ENCODE measurements around the gene FBP1.
"Not testable (repeated sequence)": the region's sequence is repeated elsewhere in the genome, so short reads cannot be mapped to it uniquely, and the experiment has no call there.

FBP1 gene

DNA sequence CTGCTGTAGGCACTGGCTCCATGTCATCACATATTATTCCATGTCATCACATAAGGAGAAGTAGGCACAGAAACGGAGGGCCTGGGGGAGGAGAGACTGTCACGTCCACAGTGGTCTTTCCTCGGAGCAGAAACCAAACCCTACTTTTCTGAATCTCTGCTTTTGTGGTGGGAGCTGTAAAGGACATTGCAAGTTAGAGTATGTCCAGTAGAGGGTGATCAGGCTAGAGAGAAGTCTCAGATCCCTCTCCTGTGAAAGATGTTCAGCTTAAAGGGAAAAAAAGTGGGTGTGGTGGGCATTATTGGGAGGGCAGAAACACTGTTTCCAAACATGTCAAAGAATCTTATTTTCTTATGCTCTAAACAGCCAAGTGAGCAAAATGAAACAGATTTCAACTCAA is 26.3 kb downstream of the FBP1 start:
- DNase-seq (ENCODE audit: low read depth in 2 of 2): no peak

DNA sequence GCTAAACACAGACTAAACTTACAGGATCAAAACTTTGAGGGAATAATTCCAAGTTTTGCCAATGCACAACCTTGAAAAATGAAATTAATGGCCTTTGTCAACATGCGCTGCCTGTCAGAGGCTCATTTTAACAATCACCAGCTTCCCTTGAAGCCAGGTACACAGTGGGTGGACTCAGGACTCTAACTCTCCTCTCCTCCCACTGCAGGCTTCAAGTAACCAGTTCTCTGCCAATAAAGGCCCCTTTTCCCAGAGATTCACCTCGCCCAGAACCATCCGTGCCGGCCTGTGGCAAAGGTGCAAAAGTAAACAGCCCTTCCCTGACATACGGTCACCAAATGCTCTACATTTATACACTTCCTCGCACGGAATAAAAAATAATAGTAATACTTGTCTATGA is 27.2 kb downstream of the FBP1 start:
- DNase-seq (ENCODE audit: low read depth in 2 of 2): no peak

DNA sequence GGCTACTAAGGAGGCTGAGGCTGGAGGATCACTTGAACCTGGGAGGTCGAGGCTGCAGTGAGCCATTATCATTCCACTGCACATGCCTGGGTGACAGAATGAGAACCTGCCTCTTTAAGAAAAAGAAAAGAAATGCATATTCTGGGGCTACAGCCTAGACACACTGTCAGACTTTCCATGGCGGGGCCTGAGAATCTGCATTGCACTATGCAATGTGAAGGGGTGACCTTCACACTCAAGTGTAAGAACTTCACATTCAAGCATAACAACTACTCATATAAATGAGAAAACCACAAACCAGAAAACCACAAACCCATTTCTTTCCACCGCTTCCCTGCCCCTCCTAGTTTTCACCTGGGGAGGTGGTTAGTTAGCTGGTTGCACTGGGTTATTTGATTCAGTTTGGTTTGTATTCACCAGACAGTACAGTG is 27.7 kb downstream of the FBP1 start:
- peak; percentile 49 to 55 for DNase-seq (ENCODE audit: low read depth in 2 of 2)

DNA sequence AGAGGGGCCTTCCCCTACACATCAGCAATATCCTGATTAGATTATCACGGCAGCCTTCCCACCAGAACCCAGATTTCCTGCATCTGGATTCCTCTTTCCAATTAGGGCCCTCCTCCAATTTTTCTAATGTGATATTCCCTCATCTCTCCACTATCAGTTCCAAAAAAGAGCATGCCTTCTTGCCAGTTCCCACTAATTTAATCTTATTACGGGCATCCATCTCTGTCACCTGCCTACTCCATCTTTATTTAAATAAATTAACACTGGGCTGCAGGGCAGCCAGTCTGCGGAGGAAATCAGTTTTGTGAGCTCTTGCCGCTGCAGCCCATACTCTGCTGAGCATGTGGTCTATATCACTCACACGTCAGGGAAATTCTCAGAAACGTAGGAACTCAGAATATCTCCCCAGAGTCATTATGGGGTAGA is 29.1 kb downstream of the FBP1 start:
- DNase-seq (ENCODE audit: low read depth in 2 of 2): no peak

DNA sequence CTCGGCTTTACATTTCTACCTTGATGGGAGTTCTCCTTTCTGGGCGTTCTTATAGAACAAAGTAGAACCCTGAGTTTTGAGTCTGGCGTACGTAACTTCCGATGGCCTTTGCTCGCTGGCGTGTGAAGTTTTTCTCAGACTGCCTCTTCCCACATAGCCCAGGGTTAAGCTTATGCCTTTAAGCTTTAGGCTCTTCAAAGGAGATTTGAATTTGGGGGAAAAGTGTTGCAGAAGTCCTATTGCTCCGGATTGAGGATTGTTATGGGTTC is 32.0 kb downstream of the FBP1 start:
- no peak for DNase-seq (ENCODE audit: low read depth in 2 of 2)

DNA sequence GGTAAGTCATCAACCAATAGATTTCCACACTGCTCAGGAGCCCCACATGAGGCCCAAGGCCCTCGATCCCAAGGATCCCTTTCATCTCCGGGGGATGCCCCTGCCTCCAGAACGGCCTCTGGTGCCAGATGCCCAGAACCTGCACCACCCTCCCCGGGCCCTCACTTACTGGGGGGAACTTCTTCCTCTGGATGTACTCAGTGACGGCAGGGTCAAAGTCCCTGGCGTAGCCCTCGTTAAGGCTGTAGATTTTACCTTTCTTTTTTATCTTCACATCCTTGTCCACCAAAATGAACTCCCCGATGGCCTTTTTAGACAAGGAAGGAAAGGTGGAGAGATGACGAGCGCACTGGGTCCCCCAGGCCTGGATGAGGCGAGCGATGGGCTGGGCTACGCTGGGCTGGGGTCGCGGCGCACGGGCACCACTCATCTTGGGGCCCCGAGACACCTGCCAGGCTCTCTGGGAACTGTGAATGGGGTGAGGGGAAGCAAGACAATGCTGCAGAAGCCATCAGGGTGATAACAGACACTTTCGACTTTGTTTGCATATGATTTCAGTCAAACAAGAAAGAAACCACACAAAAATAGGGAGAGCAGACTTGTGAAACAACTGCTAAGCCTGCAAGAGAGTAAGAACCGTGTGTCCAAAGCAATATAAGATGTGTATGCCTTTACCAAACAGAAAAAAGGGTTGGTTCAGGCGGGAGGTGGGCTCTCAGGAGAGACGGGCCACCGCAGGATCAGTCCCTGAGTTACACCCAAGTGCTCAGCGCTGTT is 32.5 kb downstream of the FBP1 start:
- DNase-seq (ENCODE audit: low read depth in 2 of 2): no peak

DNA sequence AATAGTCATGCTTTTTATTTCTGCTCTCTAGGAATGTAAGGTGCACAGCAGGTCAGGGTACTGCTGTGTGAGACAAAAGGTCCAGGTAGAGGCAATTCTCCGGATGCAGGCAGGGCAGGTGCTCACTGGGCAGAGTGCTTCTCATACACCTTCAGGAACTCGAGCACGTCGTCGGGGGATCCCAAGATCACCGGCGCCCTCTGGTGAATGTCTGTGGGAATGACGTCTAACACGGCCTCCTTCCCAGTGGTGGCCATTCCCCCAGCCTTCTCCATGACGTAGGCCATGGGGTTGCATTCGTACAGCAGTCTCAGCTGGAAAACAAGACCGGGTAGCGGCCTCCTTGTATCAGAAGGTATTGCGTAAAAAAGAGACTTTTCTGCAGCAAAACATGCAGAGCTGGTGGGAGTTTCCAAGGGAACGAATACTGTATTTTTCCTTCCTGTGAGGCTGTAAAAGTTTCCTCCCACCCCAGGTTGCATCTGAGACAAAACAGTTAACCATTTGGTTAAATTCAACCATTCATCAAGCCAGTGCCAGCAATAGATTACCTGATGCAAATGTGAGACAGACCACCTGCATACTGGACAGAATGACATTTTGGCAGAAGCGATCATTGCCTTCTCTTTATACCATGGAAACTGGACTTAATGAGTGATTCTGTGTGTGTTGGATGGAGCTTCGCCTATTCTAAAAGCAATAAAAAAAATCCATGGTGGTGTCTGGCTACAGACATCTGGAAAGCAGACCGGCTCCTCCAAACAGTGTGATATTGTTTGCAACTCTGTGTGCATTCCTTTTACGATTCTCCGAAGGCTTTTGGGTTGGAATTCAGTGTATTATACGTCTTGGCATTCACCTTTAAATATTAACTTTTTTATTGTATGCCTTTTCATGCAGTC is 35.8 kb downstream of the FBP1 start:
- DNase-seq (ENCODE audit: low read depth in 2 of 2): peak; percentile 60 to 64

DNA sequence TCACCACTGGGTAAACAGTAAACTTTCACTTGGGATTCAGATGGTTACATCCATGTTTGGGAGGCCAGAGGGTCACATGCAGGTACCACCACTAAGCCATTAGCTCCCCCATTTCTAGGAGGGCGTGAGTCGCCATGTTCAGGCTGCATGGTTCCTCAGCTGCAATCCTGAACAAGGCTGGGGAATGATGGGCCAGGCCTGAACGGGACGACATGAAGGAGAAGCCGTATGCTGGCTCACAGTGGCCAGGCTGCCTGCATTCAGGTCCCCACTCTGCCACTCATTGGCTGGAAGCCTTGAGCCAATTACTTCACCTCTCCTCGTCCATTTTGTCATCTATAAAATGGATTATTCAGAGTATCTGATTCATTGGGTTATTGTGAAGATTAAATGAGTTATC is 36.7 kb downstream of the FBP1 start:
- no peak for DNase-seq (ENCODE audit: low read depth in 2 of 2)

DNA sequence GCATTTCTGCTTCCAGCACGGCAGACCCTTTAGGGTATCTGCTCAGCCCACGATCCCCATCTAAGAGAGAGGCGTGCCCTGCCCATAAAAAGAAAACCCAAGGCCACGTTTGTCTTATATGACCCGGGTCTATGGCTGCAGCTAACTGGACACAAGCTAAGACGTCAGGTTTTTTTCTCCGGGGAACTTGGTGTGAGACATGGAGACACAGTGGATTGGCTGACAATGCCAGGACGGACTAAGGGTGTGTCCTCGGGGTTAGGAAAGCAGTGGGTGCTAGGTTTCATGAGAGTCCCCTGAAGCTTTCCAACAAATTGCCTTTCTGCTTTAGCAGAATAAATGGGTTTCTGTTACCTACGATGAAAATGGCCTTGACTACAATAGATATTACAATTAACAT is 38.6 kb downstream of the FBP1 start:
- DNase-seq (ENCODE audit: low read depth in 2 of 2): no peak

DNA sequence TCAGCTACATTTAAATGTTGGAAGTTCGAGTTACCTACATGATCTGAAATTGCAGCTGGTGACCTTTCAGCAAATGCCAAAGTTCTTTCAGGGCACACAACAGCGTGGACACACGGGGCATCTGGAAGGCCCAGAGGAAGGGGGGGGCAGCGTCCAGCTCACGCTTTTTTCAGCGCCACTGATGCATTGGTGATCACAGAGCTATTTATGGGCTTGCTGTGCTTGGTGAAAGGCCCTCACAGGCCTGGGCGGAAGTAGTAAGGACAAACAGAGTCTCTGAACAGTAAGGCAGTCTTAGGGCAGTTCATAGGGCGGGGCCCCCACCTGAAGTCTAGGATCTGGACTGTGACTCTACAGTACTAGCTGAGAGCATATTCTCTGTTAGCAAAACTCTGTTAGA is 39.1 kb downstream of the FBP1 start:
- DNase-seq (ENCODE audit: low read depth in 2 of 2): no peak

DNA sequence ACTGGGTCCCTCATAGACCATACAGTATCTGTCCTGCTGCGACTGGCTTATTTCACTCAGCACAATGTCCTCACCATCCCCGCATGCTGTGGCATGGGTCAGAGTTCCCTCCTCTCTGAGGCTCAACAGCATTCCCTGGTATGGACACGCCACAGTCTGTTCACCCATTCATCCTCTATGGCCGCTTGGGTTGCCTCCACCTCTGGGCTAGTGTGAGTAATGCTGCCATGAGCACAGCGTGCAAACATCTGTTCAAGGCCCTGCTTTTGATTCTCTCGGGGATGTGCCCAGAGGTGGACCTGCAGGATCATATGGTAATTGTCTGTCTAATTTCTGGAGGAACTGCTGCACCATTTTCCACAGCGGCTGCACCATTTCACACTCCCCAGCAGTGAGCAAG is 40.2 kb downstream of the FBP1 start:
- DNase-seq (ENCODE audit: low read depth in 2 of 2): no peak

DNA sequence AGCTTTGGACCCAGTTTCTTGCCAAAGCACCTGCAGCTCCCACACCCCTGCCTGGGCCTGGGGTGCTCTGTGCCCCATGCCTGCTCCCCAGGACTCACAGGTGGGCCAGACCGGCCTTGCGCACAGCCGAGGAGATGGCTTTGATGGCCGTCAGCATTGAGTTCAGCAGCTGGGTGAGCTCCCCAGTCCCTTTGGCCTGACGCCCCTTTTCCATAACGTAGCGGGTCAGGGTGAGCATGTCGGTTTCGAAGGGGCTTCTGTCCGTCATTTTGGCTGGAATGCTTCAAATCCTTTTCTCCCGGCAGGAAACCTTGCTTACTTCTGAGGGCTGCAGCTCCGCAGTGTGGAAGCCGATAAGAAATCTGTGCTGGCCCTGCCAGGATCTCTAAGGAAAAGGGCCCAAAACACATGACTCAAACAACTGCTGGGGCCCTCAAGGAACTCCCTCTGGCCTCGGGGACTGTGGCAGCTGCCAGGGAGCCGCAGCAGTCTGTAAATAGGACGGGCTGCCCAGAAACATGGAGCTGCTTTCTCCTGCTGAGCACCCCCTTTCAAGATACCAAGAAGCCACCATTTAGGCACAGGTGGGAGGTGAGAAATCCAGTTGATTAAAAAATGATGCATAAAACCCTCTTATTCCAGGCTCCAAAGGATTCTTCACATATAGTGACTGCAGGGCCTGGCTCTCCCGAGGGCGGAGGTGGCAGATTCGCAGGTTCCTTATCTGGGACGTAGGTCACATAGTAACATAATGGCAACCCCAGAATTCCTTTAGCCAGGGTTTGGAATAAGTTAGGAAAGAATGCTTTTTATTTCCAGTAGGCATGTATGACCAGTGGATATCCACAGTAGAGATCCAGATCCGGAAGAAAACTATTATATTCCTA is 45.6 kb downstream of the FBP1 start, which contains the start of gene FBP2:
Gene FBP2 (minus strand): TSS at position 366 of the 887 bp plus-strand sequence. CDS start 98 bp downstream, at position 268.
- DNase-seq (ENCODE audit: low read depth in 2 of 2): no peak

DNA sequence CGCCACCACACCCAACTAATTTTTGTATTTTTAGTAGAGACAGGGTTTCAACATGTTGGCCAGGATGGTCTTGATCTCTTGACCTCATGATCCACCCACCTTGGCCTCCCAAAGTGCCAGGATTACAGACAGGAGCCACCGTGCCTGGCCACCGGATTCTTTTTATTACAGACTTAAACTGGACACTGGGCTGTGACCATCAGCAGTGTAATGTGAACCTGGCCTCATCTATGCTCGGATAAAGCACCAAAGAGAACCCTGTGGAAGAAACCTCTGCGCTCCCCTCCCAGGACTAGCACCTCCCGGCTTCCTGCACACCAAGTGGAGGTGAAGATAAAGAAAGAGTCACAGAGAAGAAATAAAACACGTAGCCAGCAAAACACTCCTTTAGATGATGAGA is 46.6 kb downstream of the FBP1 start:
- DNase-seq (ENCODE audit: low read depth in 2 of 2): not testable (repeated sequence)

DNA sequence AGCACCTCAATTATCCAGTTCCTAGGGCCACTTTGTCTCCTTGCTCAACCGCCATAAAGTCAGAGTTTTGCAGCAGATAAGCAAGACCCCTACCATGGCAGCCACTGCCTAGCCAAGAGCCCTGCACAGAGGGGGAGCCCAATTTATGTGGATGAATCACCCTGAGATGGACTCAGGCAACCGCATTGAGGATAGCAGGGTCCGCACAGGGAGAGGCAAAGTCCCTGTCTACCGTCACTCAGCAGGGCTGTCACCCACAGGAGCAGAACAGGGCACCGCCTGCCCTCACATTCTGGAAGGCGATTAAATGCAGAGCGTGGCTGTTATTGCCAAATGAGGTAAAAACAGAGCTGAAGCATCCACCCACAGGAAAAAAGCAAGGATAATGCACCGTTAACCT is 47.4 kb downstream of the FBP1 start:
- DNase-seq (ENCODE audit: low read depth in 2 of 2): no peak

DNA sequence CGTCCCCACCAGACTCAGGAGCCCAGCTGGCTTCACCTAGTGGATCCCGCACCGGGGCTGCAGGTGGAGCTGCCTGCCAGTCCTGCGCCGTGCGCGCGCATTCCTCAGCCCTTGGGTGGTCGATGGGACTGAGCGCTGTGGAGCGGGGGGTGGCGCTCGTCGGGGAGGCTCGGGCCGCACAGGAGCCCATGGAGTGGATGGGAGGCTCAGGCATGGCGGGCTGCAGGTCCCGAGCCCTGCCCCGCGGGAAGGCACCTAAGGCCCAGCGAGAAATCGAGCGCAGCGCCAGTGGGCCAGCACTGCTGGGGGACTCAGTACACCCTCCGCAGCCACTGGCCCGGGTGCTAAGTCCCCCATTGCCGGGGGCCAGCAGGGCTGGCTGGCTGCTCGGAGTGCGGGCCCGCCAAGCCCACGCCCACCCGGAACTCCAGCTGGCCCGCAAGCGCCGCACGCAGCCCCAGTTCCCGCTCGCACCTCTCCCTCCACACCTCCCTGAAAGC is 48.2 kb downstream of the FBP1 start:
- DNase-seq (ENCODE audit: low read depth in 2 of 2): not testable (repeated sequence)

DNA sequence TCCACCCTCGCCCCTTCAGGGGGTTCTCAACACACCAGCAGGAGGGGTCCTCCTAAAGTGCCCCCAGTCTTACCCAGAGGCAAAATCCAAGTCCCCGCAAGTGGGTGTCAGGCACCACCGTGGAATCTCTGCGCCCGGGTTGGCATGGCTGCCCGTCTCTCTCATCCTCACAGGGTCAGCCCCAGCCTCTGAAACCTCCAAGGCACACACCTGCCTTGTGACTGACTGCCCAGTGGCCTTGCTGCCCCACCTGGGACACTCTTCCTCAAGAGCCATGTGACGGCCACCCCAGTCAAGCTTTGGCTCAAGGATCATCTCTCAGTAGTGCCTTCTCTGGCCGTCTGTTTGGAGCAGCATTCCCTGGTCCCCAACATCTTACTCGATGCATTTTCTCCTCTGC is 50.6 kb downstream of the FBP1 start:
- DNase-seq (ENCODE audit: low read depth in 2 of 2): no peak

DNA sequence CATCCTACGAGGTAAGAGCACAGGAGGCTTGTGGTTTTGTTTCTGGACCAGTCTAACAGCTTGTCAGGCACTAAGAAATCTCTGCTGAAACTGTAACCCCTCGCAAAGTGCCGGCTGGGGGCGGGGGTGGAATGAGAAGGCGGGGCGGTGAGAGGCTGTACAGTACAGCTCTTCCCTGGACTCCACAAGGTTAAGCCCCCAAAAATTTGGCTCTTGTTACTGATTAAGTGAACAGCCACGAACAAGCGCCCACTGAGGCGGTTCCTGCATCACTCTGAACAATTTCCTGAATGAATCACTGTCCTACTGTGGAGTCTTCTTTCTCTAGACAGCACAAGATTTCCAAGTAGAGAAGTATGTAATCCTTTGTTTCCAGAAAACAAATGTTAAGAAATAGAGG is 52.5 kb downstream of the FBP1 start:
- DNase-seq (ENCODE audit: low read depth in 2 of 2): no peak

DNA sequence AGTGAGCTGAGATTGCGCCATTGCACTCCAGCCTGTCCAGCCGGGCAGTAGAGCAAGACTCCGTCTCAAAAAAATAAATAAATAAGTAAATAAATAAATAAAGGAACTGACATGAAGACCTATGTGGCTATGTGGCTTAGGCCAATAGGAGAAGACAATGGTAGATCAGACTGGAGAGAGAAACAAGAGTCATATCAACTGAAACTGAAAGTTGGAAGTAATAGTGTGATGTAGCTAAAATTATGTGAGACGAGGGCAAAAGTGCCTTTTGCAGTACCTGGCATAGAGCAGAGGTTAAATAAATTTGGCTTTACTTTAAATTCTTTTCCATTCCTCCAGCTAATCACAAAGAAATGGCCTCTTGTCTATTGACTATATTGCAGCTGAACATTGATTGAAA is 53.0 kb downstream of the FBP1 start:
- no peak for DNase-seq (ENCODE audit: low read depth in 2 of 2)

DNA sequence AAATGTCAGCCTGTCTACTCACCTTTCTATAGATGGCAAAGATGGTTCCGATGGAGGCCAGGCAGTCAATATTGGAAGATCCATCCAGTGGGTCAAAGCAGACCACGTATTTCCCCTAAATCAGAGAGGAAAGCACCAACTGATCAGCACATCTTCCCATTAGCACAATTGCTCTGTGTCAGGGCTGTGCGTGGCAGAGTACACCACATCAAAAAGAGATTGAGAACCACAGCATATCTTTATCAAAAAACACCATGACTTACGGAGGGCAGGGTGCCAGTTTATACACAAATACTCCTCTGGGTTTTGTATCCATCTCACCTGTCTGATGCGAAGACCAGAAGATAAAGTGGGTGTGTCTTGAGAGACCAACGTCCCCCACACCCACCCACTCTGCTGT is 54.8 kb downstream of the FBP1 start:
- DNase-seq (ENCODE audit: low read depth in 2 of 2): no peak

DNA sequence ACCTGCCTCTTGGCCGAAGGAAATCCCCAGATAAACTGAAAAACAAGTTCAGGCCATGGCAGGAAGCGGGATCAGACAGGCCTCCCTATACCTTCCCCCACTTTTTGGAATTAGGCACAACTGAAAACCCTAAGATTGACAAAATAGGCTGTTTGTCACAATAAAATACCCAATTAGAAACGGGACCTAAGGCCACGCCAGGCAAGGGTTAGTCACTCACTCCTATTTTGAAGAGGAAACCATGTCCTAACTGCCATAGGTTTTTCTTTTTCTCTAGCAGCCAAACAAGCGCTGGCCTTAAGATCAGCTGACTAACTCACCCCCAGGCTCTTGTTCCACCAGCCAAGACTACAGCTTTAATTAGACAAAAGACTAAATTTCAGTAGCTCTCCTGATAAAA is 57.6 kb downstream of the FBP1 start:
- DNase-seq (ENCODE audit: low read depth in 2 of 2): no peak

DNA sequence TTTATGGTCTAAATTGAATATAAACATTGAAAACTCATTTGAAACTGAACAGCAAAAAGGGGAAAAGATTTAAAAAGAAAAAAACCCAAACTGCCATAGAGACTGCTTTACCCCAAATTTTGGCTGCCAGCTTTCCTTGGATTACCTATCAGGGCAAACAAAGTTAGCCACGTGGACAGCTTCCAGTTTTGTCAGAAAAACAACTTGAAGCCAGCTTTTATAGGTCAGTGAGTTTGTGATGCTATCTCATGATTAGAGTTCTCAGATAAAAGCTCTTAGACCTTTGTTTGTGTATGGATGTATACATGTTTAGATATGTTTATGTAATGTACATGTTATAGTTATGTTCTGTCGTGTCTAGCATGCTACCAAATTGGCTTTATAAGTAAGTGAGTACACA is 61.7 kb downstream of the FBP1 start:
- DNase-seq (ENCODE audit: low read depth in 2 of 2): no peak

DNA sequence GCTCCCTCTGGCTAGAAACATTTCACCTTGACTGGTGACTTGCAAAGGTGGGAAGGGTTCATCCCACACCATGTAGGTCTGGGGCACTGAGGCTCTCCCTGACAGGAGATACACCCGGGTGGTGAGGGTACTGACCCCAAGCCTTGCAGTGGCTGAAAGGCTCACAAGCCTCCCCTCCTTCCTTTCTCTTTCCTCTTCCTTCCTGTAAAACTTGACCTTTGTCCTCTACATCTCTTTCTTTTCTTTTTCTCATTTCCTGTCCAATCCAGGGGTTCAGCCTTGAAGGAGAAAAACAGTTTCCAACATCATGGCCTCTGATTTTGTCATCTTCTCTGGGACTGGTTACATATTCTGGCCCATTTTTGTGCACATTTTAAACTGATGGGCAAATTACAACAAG is 62.3 kb downstream of the FBP1 start:
- no peak for DNase-seq (ENCODE audit: low read depth in 2 of 2)

Measured in stimulated activated CD8-positive, alpha-beta memory T cell treated with anti-CD3 and anti-CD28 coated beads, Interleukin-2, amount 100 ng/mL, for 48 hours (primary cell).